Measurements from ENCODE around the gene RAG2. TPM values are rescaled to one million over a fixed set of nuclear protein-coding genes. Genes with fewer than 3 reads are reported as not detected.

RAG2 gene
- 0.19 TPM for polyA plus RNA-seq
- long read RNA-seq, donor 1 = 0 reads
- long read RNA-seq, donor 2, partial matches to known transcripts = 19 of 19 reads
- long read RNA-seq, donor 2, other reads (novel, unspliced or antisense) = 0 of 19 reads
- long read RNA-seq, donor 3 = 0 reads
- long read RNA-seq, donor 4 = 0 reads
- long read RNA-seq, donor 5 = 0 reads
- long read RNA-seq, donor 6 = 0 reads
- long read RNA-seq, donor 7 = 0 reads
- long read RNA-seq, donor 8 = 0 reads
- long read RNA-seq, donor 9 = 0 reads
- long read RNA-seq, donor 10 = 0 reads
- long read RNA-seq, donor 11 = 0 reads

DNA sequence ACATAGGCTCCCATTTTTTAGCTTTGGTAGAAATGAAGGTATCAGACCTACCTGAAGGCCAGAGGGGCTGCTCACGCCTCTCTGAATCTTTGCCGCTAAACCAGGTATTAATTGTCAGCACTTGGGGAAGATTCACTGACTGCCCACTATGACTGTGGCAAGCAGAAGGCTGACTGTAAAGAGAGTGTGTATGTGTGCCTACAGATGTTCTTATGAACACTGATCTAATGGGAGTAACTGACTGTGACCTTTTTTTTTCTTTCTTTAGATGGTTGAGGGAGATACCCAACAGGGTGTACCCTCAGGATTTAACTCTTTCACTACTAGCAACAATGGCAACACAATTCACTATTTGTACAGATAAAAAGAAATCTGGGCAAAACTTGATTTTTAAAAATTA is at the start of gene RAG2:
RAG2 (minus strand) TSS at position 186 of the 400 bp plus-strand sequence. CDS start 4,068 bp downstream, outside the sequence.
- no CpG with 5 or more reads among the region's 2 CpGs for WGBS (ENCODE audit: insufficient coverage, low lambda C conversion rate)
- no peak for DNase-seq
- no peaks in the 10 kb centered on the region for H3K4me1 ChIP-seq (ENCODE audit: control insufficient read depth, insufficient read depth, low read length)
- H3K4me3 ChIP-seq (ENCODE audit: low read length) = no peak within 1 kb of the TSS
- H3K27me3 ChIP-seq (ENCODE audit: control insufficient read depth, insufficient read depth, low read length) = no peaks in the 10 kb centered on the region
- H3K27ac ChIP-seq (ENCODE audit: low read length) = no peak within 1 kb of the TSS
- H3K36me3 ChIP-seq (ENCODE audit: control insufficient read depth, insufficient read depth, low read length) = no peaks in the 10 kb centered on the region
- no peaks in the 10 kb centered on the region for H3K9me3 ChIP-seq (ENCODE audit: control insufficient read depth, low read depth, low read length)

DNA sequence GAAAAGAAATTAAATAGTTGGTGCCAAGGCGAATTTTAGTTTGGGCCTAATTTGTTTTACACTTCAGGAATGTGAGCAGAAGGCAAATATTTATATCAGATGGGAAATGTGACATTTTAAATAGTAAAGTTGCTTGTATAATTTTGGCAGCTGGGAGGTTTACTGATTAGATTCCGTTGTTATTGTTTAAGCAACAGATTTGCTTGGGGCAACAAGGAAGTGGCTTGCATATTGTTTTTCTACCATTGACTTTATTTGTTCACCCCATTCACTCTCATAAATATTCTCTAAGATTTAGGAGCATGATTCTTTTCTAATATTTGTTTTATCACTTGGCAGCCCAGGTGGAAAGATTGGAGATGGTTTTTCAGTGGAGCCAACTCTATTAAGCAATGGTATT is 40.5 kb upstream of the RAG2 start:
- DNase-seq = no peak
- Histone ChIP-seq H3K9me3 (ENCODE audit: control insufficient read depth, low read depth, low read length) (no peaks in the 10 kb centered on the region), H3K27me3 (ENCODE audit: control insufficient read depth, insufficient read depth, low read length) (no peaks in the 10 kb centered on the region), H3K4me3 (ENCODE audit: low read length) (no peak overlapping the region), H3K36me3 (ENCODE audit: control insufficient read depth, insufficient read depth, low read length) (no peaks in the 10 kb centered on the region), H3K27ac (ENCODE audit: low read length) (no peak overlapping the region), H3K4me1 (ENCODE audit: control insufficient read depth, insufficient read depth, low read length) (no peaks in the 10 kb centered on the region)
- no CpG with 5 or more reads among the region's 2 CpGs for WGBS (ENCODE audit: insufficient coverage, low lambda C conversion rate)

DNA sequence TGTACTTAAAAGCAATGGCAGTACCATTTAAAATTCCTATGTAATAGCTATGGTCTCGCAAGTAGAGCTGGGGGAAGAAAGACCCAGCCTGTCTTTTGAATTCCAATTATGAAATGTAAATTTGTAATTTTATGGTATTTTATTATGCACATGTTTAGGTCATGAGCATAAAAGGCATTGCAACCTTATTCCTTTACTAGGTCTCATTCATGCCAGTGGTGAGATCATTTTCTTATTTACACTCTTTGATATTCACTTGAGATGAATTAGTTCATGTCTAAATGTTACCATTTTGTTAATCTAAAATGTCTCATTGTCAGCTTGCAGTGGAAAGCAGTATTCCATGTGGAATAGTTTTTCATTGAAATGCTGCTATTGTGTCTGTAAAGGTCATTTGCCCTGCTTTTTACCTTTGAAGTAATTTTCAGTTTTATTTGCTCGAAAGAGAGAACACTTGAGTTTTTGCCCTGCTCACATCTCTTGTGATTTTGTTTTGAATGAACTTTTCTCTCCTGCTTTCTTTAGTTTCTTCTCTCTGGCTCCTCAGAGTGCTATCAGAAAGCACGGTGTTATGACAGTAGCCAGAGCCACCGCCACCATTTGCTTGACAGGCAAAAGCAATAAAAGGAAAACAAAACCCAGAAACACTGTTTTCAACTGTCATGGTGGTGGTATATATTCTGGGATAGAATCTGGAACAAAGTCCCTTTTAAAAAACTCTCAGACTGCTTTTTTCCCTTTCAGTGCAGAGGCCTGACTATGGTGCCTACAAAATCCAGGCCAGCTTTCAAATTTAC is 37.2 kb upstream of the RAG2 start:
- Histone ChIP-seq H3K4me1 (ENCODE audit: control insufficient read depth, insufficient read depth, low read length) (no peaks in the 10 kb centered on the region), H3K36me3 (ENCODE audit: control insufficient read depth, insufficient read depth, low read length) (no peaks in the 10 kb centered on the region)

DNA sequence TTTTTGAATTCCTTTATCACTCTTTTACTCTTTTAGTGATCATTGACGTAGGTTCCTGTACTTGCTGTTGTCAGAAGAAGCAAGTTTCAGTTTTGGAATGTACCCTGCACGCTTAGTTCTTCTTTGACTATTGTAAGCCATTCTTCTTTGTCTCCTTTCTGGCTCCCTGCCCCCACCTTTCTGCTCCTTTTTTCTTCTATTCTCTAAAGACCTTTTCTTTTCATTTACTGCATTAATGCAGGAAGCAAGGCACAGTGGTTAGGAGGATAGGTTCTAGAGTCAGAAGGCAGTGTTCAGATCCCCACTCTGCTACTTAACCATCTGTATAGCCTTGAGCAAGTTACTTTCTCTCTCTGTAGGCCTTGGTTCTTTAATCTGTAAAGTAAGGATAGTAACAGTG is 33.7 kb upstream of the RAG2 start:
- H3K4me1 ChIP-seq (ENCODE audit: control insufficient read depth, insufficient read depth, low read length) = no peaks in the 10 kb centered on the region
- no peaks in the 10 kb centered on the region for H3K27me3 ChIP-seq (ENCODE audit: control insufficient read depth, insufficient read depth, low read length)
- whole genome bisulfite sequencing (ENCODE audit: insufficient coverage, low lambda C conversion rate) = 100% methylated on average over 2 of the region's 2 CpGs
- H3K9me3 ChIP-seq (ENCODE audit: control insufficient read depth, low read depth, low read length) = no peaks in the 10 kb centered on the region
- no peak for DNase-seq
- no peak overlapping the region for H3K27ac ChIP-seq (ENCODE audit: low read length)
- no peaks in the 10 kb centered on the region for H3K36me3 ChIP-seq (ENCODE audit: control insufficient read depth, insufficient read depth, low read length)
- no peak overlapping the region for H3K4me3 ChIP-seq (ENCODE audit: low read length)

More for the DNA sequence above, 37.2 kb upstream of the RAG2 start:
- Histone ChIP-seq H3K27ac (ENCODE audit: low read length) (no peak overlapping the region), H3K9me3 (ENCODE audit: control insufficient read depth, low read depth, low read length) (no peaks in the 10 kb centered on the region), H3K4me3 (ENCODE audit: low read length) (no peak overlapping the region), H3K27me3 (ENCODE audit: control insufficient read depth, insufficient read depth, low read length) (no peaks in the 10 kb centered on the region)
- no peak for DNase-seq
- 88% methylated on average over 4 of the region's 4 CpGs for WGBS (ENCODE audit: insufficient coverage, low lambda C conversion rate)

DNA sequence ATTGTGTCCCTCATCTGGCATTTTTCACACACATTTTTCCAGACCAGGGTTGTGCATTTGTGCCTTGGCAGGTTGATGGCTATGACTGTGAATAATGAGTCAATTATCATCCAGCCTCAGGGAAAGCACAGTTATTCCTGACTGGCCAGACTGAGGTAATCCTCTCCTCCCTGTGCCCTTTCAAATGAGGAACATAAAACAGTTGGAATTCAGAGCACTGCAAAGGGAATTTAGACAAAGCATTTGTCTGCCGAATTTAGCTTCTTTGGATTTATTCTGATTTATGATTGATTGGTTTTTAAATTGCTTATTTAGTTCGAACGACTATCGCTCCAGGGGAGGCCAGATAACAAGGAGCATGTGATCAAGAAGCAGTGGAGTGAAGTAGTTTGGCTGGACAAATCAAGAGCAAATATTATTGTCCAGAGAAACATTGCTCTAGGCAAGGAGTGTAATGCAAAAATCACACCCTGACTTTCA is 30.8 kb upstream of the RAG2 start:
- 100% methylated on average over 1 of the region's 4 CpGs for WGBS (ENCODE audit: insufficient coverage, low lambda C conversion rate)

DNA sequence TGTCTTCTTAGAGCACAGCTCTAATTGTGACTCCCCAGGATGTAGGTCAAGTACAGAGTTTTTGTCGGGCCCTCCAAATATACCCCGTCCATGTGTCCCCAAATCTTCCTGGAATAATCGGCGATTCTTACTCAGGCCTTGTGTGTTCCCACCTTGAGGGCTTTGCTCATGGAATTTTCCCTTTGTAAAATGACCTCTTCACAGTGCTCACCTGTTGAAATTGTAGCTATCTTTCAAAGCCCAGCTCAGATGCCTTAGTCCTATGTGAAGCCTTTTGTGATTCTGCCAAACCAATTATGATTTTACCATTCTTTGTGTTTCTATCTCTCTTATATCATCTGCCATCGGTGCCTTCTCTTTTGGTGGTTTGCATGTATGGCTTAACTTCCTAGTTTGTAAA is 30.1 kb upstream of the RAG2 start:
- 100% methylated on average over 1 of the region's 5 CpGs for WGBS (ENCODE audit: insufficient coverage, low lambda C conversion rate)
- Histone ChIP-seq H3K27ac (ENCODE audit: low read length) (no peak overlapping the region), H3K9me3 (ENCODE audit: control insufficient read depth, low read depth, low read length) (no peaks in the 10 kb centered on the region), H3K4me1 (ENCODE audit: control insufficient read depth, insufficient read depth, low read length) (no peaks in the 10 kb centered on the region), H3K27me3 (ENCODE audit: control insufficient read depth, insufficient read depth, low read length) (no peaks in the 10 kb centered on the region), H3K4me3 (ENCODE audit: low read length) (no peak overlapping the region), H3K36me3 (ENCODE audit: control insufficient read depth, insufficient read depth, low read length) (no peaks in the 10 kb centered on the region)
- no peak for DNase-seq

More for the DNA sequence above, 30.8 kb upstream of the RAG2 start:
- no peak overlapping the region for H3K27ac ChIP-seq (ENCODE audit: low read length)
- H3K27me3 ChIP-seq (ENCODE audit: control insufficient read depth, insufficient read depth, low read length) = no peaks in the 10 kb centered on the region
- no peaks in the 10 kb centered on the region for H3K36me3 ChIP-seq (ENCODE audit: control insufficient read depth, insufficient read depth, low read length)
- H3K4me3 ChIP-seq (ENCODE audit: low read length) = no peak overlapping the region
- no peak for DNase-seq
- H3K4me1 ChIP-seq (ENCODE audit: control insufficient read depth, insufficient read depth, low read length) = no peaks in the 10 kb centered on the region
- no peaks in the 10 kb centered on the region for H3K9me3 ChIP-seq (ENCODE audit: control insufficient read depth, low read depth, low read length)

DNA sequence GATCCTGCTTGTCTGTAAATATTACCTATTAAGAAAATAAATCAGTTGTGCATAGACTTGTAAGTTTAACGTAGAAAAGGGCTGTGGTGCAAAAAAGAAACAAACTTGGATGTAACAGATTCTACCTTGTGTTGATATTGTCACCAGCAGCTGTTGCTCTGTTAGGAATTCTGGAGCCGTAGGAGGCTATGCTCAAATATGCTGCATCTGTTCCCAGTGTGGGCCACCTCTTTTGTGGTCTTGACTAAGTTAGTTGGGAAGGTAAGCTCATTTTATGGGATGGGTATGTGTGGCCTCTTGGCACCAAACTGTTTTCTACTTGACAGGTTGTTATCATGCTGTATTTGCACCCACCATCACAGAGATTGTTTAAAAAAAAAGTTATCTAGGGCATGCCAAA is 29.4 kb upstream of the RAG2 start:
- WGBS (ENCODE audit: insufficient coverage, low lambda C conversion rate) = 100% methylated on average over 1 of the region's 2 CpGs
- H3K4me1 ChIP-seq (ENCODE audit: control insufficient read depth, insufficient read depth, low read length) = no peaks in the 10 kb centered on the region
- H3K27ac ChIP-seq (ENCODE audit: low read length) = no peak overlapping the region
- no peaks in the 10 kb centered on the region for H3K36me3 ChIP-seq (ENCODE audit: control insufficient read depth, insufficient read depth, low read length)
- no peak overlapping the region for H3K4me3 ChIP-seq (ENCODE audit: low read length)
- DNase-seq = no peak
- H3K27me3 ChIP-seq (ENCODE audit: control insufficient read depth, insufficient read depth, low read length) = no peaks in the 10 kb centered on the region
- no peaks in the 10 kb centered on the region for H3K9me3 ChIP-seq (ENCODE audit: control insufficient read depth, low read depth, low read length)

DNA sequence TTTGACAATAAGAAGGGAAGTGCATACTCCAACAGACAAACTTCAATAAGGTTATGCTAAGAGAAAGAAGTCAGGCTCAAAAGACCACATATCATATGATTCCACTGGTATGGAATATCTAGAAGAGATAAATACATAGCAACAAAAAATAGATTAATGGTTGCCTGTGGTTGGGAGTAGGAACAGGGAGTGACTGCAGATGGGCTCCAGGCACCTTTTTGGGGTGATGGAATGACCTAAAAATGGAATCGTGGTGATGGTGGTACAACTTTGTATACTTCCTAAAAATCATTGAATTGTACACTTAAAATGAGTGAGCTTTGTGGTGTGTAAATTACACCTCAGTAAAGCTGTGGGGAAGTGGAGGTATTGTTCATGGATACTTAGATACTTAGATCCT is 29.0 kb upstream of the RAG2 start:
- Histone ChIP-seq H3K4me3 (ENCODE audit: low read length) (no peak overlapping the region), H3K9me3 (ENCODE audit: control insufficient read depth, low read depth, low read length) (no peaks in the 10 kb centered on the region), H3K27ac (ENCODE audit: low read length) (no peak overlapping the region), H3K36me3 (ENCODE audit: control insufficient read depth, insufficient read depth, low read length) (no peaks in the 10 kb centered on the region), H3K4me1 (ENCODE audit: control insufficient read depth, insufficient read depth, low read length) (no peaks in the 10 kb centered on the region), H3K27me3 (ENCODE audit: control insufficient read depth, insufficient read depth, low read length) (no peaks in the 10 kb centered on the region)
- WGBS (ENCODE audit: insufficient coverage, low lambda C conversion rate) = no CpG with 5 or more reads among the region's 1 CpG
- no peak for DNase-seq

DNA sequence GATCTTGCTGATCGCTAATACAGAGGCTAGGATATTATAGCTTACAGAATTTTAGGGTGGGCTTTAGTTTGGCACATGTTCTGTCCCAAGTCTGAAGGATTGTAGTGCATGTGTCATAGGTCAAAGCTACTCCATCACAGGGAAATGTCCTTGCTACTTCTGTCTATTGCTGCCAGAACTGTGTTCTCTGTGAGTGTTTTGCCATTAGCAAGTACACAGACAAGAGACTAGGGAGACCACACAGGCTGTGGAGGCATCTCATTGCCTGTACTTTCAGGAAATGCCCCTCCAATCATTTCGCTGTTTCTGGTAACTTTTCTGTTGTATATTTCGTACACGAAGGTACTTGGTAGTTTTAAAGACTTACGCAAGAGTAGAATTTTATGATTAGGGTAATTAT is 25.5 kb upstream of the RAG2 start:
- 73% methylated on average over 3 of the region's 5 CpGs for WGBS (ENCODE audit: insufficient coverage, low lambda C conversion rate)
- H3K27me3 ChIP-seq (ENCODE audit: control insufficient read depth, insufficient read depth, low read length) = no peaks in the 10 kb centered on the region
- DNase-seq = no peak

DNA sequence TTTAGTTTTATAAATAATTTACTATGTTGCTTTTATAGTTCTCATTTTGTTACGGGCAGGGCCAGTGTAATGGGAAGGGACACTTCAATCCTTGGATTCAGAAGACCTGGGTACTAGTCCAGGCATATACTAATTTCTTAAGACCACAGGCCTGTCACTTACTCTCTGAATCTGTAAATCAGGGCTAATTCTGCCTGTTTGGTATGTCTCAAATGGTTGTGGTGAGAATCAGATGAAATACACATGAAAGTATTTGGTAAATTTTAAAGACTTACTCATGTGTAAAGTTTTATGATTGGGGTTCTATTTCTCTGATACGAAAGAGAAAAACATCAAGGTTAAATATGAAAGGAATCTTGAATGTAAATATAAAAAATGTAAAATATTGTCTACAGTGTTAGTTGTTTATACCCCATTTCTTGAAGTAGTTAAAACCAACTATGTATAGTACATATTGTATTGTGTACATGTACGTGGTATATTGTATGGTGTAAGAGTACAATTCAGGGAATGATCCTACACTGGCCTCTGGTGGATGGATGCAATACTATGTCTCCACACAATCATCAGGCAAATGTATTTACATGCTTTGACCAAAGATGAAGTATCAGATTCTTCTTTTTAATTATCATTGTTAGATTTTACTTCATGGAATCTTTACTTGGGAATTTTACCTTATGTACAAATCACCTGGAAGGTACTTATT is 24.5 kb upstream of the RAG2 start:
- no peaks in the 10 kb centered on the region for H3K9me3 ChIP-seq (ENCODE audit: control insufficient read depth, low read depth, low read length)
- no peaks in the 10 kb centered on the region for H3K36me3 ChIP-seq (ENCODE audit: control insufficient read depth, insufficient read depth, low read length)
- no peaks in the 10 kb centered on the region for H3K27me3 ChIP-seq (ENCODE audit: control insufficient read depth, insufficient read depth, low read length)
- H3K4me3 ChIP-seq (ENCODE audit: low read length) = no peak overlapping the region
- DNase-seq = peak; percentile 15 to 20
- H3K4me1 ChIP-seq (ENCODE audit: control insufficient read depth, insufficient read depth, low read length) = no peaks in the 10 kb centered on the region
- 45% methylated on average over 1 of the region's 3 CpGs for WGBS (ENCODE audit: insufficient coverage, low lambda C conversion rate)
- no peak overlapping the region for H3K27ac ChIP-seq (ENCODE audit: low read length)

More for the DNA sequence above, 25.5 kb upstream of the RAG2 start:
- Histone ChIP-seq H3K9me3 (ENCODE audit: control insufficient read depth, low read depth, low read length) (no peaks in the 10 kb centered on the region), H3K4me3 (ENCODE audit: low read length) (no peak overlapping the region), H3K27ac (ENCODE audit: low read length) (no peak overlapping the region), H3K36me3 (ENCODE audit: control insufficient read depth, insufficient read depth, low read length) (no peaks in the 10 kb centered on the region), H3K4me1 (ENCODE audit: control insufficient read depth, insufficient read depth, low read length) (no peaks in the 10 kb centered on the region)
